Endometrium (tissue), 2 donors: ENCODE data around the gene PODXL.

ENCODE experiments used
- FAIRE-seq: peaks from 2 replicates; lab custom pipeline; 2012; peaks lifted over from hg19 to GRCh38; lab: Jason Lieb, UNC
- donor health status: control.
- donor health status: control.

PODXL gene

GRCh38 chr7:131564640-131565039, 8.2 kb upstream of the PODXL start:
- FAIRE-seq, result no peak

GRCh38 chr7:131563918-131564317, 7.5 kb upstream of the PODXL start:
- FAIRE-seq, result no peak

- no peak for FAIRE-seq
These were observed 6.5 kb upstream of the PODXL start for GRCh38 chr7:131562941-131563340.

- FAIRE-seq, result no peak
These were observed 3.6 kb upstream of the PODXL start for GRCh38 chr7:131560061-131560460.

- FAIRE-seq, result no peak
These were observed 1.4 kb upstream of the PODXL start for GRCh38 chr7:131557652-131558385.

- FAIRE-seq, result no peak
These were observed 652 bp upstream of the PODXL start for GRCh38 chr7:131556909-131557651.

GRCh38 chr7:131555552-131556052, 826 bp downstream of the PODXL start:
- no peak for FAIRE-seq

GRCh38 chr7:131554880-131555516, 1.4 kb downstream of the PODXL start:
- no peak for FAIRE-seq

GRCh38 chr7:131553931-131554330, 2.5 kb downstream of the PODXL start:
- FAIRE-seq, result no peak

- FAIRE-seq, result no peak
These were observed 4.4 kb downstream of the PODXL start for GRCh38 chr7:131552053-131552452.

- FAIRE-seq, result no peak
These were observed 5.6 kb downstream of the PODXL start for GRCh38 chr7:131550846-131551245.

- FAIRE-seq, result no peak
These were observed 8.1 kb downstream of the PODXL start for GRCh38 chr7:131548371-131548770.

GRCh38 chr7:131547589-131547988, 8.8 kb downstream of the PODXL start:
- FAIRE-seq, result no peak

GRCh38 chr7:131546583-131547141, 9.8 kb downstream of the PODXL start:
- no peak for FAIRE-seq

- no peak for FAIRE-seq
These were observed 10.3 kb downstream of the PODXL start for GRCh38 chr7:131546126-131546525.

GRCh38 chr7:131544449-131545301, 11.8 kb downstream of the PODXL start:
- FAIRE-seq, result no peak

- no peak for FAIRE-seq
These were observed 12.4 kb downstream of the PODXL start for GRCh38 chr7:131544021-131544420.

GRCh38 chr7:131543298-131543697, 13.1 kb downstream of the PODXL start:
- no peak for FAIRE-seq

- no peak for FAIRE-seq
These were observed 15.8 kb downstream of the PODXL start for GRCh38 chr7:131540491-131541162.

GRCh38 chr7:131538813-131539179, 17.6 kb downstream of the PODXL start:
- no peak for FAIRE-seq
